Measurements from ENCODE around the gene HMSD. TPM values are rescaled to one million over a fixed set of nuclear protein-coding genes. Genes with fewer than 3 reads are reported as not detected.

Gene HMSD
- total and polyA plus RNA-seq, 2 of the 13 experiments (the other 11 are each of a cell fraction or from before 2014, with no cell fraction given), result not detected

GRCh38 chr18:63924551-63924950 is 24.6 kb upstream of the HMSD start:
- no peak overlapping the region for H3K9ac ChIP-seq (ENCODE audit: insufficient read depth, low read depth, low read length)
- CTCF ChIA-PET (ENCODE audit: low intra/inter-chr PET ratio, low total read pairs), result no interaction called here
- H4K20me1 ChIP-seq (ENCODE audit: insufficient read depth, low read length), result no peaks in the 10 kb centered on the region
- no peak overlapping the region for H3K4me3 ChIP-seq (replicated peaks in 1 of 3; ENCODE audit: insufficient read depth in 1 of 3, low read depth in 2 of 3, low read length in 3 of 3)
- no peaks in the 10 kb centered on the region for H3K9me3 ChIP-seq (ENCODE audit: low read length)
- H2AFZ ChIP-seq (ENCODE audit: low read length), result no peak overlapping the region
- FAIRE-seq (no peak), ATAC-seq (no peak), DNase-seq (ENCODE audit: low spot score) (no peak)
- WGBS (ENCODE audit: low lambda C conversion rate), result 0% methylated on average over 1 of the region's 1 CpG
- in situ Hi-C loops (cut with HindIII; ENCODE audit: extremely low pct_ligation_motif_present, low pct_unique_long_range_greater_than_20kb), result no loop called here
- H3K79me2 ChIP-seq (ENCODE audit: insufficient read depth, low read length), result no peaks in the 10 kb centered on the region
- intact Hi-C loops (cut with micrococcal nuclease; ENCODE audit: unreplicated experiment), result no loop called here
- H3K27me3 ChIP-seq (ENCODE audit: control insufficient read depth in 1 of 2, insufficient read depth in 2 of 2, low read length in 2 of 2), result no peaks in the 10 kb centered on the region; a peak in 1 of 5 replicates
- H3K4me2 ChIP-seq (ENCODE audit: low read depth, low read length), result no peak overlapping the region
- H3K27ac ChIP-seq (ENCODE audit: extremely low read length, insufficient read depth, low read length), result no peak overlapping the region
- POLR2A ChIA-PET, result no interaction called here
- H3K36me3 ChIP-seq (replicated peaks in 1 of 2; ENCODE audit: control insufficient read depth in 1 of 2, insufficient read depth in 2 of 2, low read length in 2 of 2), result no peaks in the 10 kb centered on the region
- no TSS peak for BruUV-seq (replicated peaks)
- H3K4me1 ChIP-seq (ENCODE audit: insufficient read depth, low read length), result no peaks in the 10 kb centered on the region
- no peak for TF ChIP-seq ZNF781 (CRISPR knock-in tag; IDR thresholded peaks at IDR 0.05; ENCODE audit: borderline replicate concordance, not compliant biosample characterization)
- TF ChIP-seq ZNF362 (CRISPR knock-in tag; IDR thresholded peaks at IDR 0.05; ENCODE audit: borderline replicate concordance), result no peak
- no peak for TF ChIP-seq ZNF678 (CRISPR knock-in tag; IDR thresholded peaks at IDR 0.05)
- no peak for TF ChIP-seq HOMEZ (CRISPR knock-in tag; IDR thresholded peaks at IDR 0.05; ENCODE audit: low read depth)
- TF ChIP-seq PPARG (CRISPR knock-in tag; conservative IDR thresholded peaks at IDR 0.05), result no peak
- no peak for TF ChIP-seq KLF15 (CRISPR knock-in tag; IDR thresholded peaks at IDR 0.05; ENCODE audit: borderline replicate concordance)
- TF ChIP-seq ZFP90 (CRISPR knock-in tag; IDR thresholded peaks at IDR 0.05; ENCODE audit: borderline replicate concordance), result no peak
- no peak for TF ChIP-seq ZNF383 (CRISPR knock-in tag; IDR thresholded peaks at IDR 0.05; ENCODE audit: borderline replicate concordance)
- TF ChIP-seq MTF2 (CRISPR knock-in tag; IDR thresholded peaks at IDR 0.05; ENCODE audit: borderline replicate concordance), result no peak
- TF ChIP-seq ZNF800 (CRISPR knock-in tag; IDR thresholded peaks at IDR 0.05), result no peak
- TF ChIP-seq ZNF567 (CRISPR knock-in tag; IDR thresholded peaks at IDR 0.05; ENCODE audit: borderline replicate concordance), result no peak
- no peak for TF ChIP-seq FOXP4 (CRISPR knock-in tag; IDR thresholded peaks at IDR 0.05)
- TF ChIP-seq NFKB2 (CRISPR knock-in tag; IDR thresholded peaks at IDR 0.05; ENCODE audit: borderline replicate concordance), result no peak
